Fibroblast of lung (primary cell): ENCODE measurements around the gene DOLK. TPM values are rescaled to one million over a fixed set of nuclear protein-coding genes. Genes with fewer than 3 reads are reported as not detected.

Experiments
- DNase-seq, 2 donors: peaks; one replicate each; pipeline versions ENCODE4 v3.0.0 to v3.0.0-alpha.2; 2010; ENCODE audit warnings: low read depth in 2 of 2
- H2AFZ ChIP-seq: 2 replicates; pipeline ENCODE4 v1.5.1; 2012; ENCODE audit warnings: low read length, control low read depth, inconsistent platforms
- H3K27ac ChIP-seq: 2 replicates; pipeline ENCODE4 v1.5.1; 2011; ENCODE audit warnings: low read length, control low read depth; ENCODE audit not compliant: insufficient read depth
- H3K27me3 ChIP-seq: 2 replicates; pipeline ENCODE4 v1.5.1; 2011; ENCODE audit warnings: mild to moderate bottlenecking, low read length; ENCODE audit not compliant: control insufficient read depth, insufficient read depth
- H3K36me3 ChIP-seq: 2 replicates; pipeline ENCODE4 v1.5.1; 2011; ENCODE audit warnings: low read length; ENCODE audit not compliant: control insufficient read depth, insufficient read depth
- H3K4me1 ChIP-seq: 2 replicates; pipeline ENCODE4 v1.5.1; 2011; ENCODE audit warnings: low read length; ENCODE audit not compliant: control insufficient read depth, insufficient read depth; ENCODE audit errors: extremely low read depth
- H3K4me2 ChIP-seq: 2 replicates; pipeline ENCODE4 v1.5.1; 2011; ENCODE audit warnings: low read length, control low read depth; ENCODE audit not compliant: insufficient read depth; ENCODE audit errors: extremely low read depth
- H3K4me3 ChIP-seq, 4 experiments: fragments of 200-600 bp in 1 of 4; sonication (generic) in 1 of 4; replicated peaks in 1 of 4; 2 replicates each; pipeline ENCODE4 v1.5.1; 2011 to 2016; ENCODE audit warnings: low read length in 4 of 4, low read depth in 3 of 4, mild to moderate bottlenecking in 3 of 4, control low read depth in 2 of 4, inconsistent platforms in 1 of 4, mixed read lengths in 1 of 4; ENCODE audit not compliant: insufficient read depth in 1 of 4; ENCODE audit errors: control extremely low read depth in 1 of 4
- H3K79me2 ChIP-seq: 2 replicates; pipeline ENCODE4 v1.5.1; 2012; ENCODE audit warnings: mild to moderate bottlenecking, low read length, inconsistent platforms; ENCODE audit not compliant: control insufficient read depth, insufficient read depth
- H3K9ac ChIP-seq: 2 replicates; pipeline ENCODE4 v1.5.1; 2011; ENCODE audit warnings: mild to moderate bottlenecking, low read length, control low read depth; ENCODE audit not compliant: insufficient read depth
- H3K9me3 ChIP-seq: 2 replicates; pipeline ENCODE4 v1.5.1; 2012; ENCODE audit warnings: low read depth, low read length; ENCODE audit not compliant: control insufficient read depth, insufficient read depth
- H4K20me1 ChIP-seq: 2 replicates; pipeline ENCODE4 v1.5.1; 2011; ENCODE audit warnings: low read length; ENCODE audit not compliant: control insufficient read depth, insufficient read depth; ENCODE audit errors: extremely low read depth
- CTCF ChIP-seq, 2 donors: IDR thresholded peaks in 1 of 2; conservative IDR thresholded peaks in 1 of 2; 1 replicate in 1 of 2; 2 replicates in 1 of 2; pipeline ENCODE4 v1.5.1; 2011 to 2012; ENCODE audit warnings: low read length in 2 of 2, control low read depth in 1 of 2, inconsistent platforms in 1 of 2, low read depth in 1 of 2, mild to moderate bottlenecking in 1 of 2
- EZH2 ChIP-seq: IDR thresholded peaks from 2 replicates; pipeline ENCODE4 v1.5.1; 2012; ENCODE audit warnings: low read length, control low read depth, mild to moderate bottlenecking; ENCODE audit errors: missing control alignments
- polyA plus RNA-seq, 2 donors: library from polyadenylated mRNA; depleted of rRNA in 1 of 2; stranded (reverse) in 1 of 2; unstranded in 1 of 2; fragments of >200 nt; gene quantifications; 2 replicates each; pipeline ENCODE4 v1.2.1, GENCODE V29; 2011 to 2012; ENCODE audit warnings: missing spikeins in 1 of 2
- total RNA-seq: library from RNA; depleted of rRNA; stranded (reverse); fragments of >200 nt; gene quantifications from 2 replicates; pipeline ENCODE4 v1.2.1, GENCODE V29; 2014

The DOLK gene
- total and polyA plus RNA-seq, 2 donors (not counting 1 experiment from before 2014, with no cell fraction given) = 29.9 to 31.4 TPM

GRCh38 chr9:128901379-128901778 lies 46.0 kb downstream of the DOLK start:
- H2AFZ ChIP-seq = no peak overlapping the region
- no peaks in the 10 kb centered on the region for H4K20me1 ChIP-seq
- TF ChIP-seq CTCF (conservative IDR thresholded peaks at IDR 0.05 in 1 of 2, IDR thresholded peaks at IDR 0.05 in 1 of 2; ENCODE audit: low read depth in 1 of 2, low read length in 2 of 2) (no peak), EZH2 (no peak)
- H3K79me2 ChIP-seq = peaks cover 10% of the 10 kb centered on the region
- H3K4me2 ChIP-seq = no peak overlapping the region
- H3K4me3 ChIP-seq = no peak overlapping the region
- H3K36me3 ChIP-seq = peaks cover 5% of the 10 kb centered on the region
- no peaks in the 10 kb centered on the region for H3K9me3 ChIP-seq
- no peak overlapping the region for H3K9ac ChIP-seq
- H3K27me3 ChIP-seq = no peaks in the 10 kb centered on the region
- H3K4me1 ChIP-seq = peaks cover 2% of the 10 kb centered on the region
- no peak for DNase-seq
- H3K27ac ChIP-seq = no peak overlapping the region

GRCh38 chr9:128899566-128900322 lies 47.7 kb downstream of the DOLK start:
- H3K79me2 ChIP-seq = peaks cover 11% of the 10 kb centered on the region
- H3K27ac ChIP-seq = no peak overlapping the region
- DNase-seq = no peak

More at GRCh38 chr9:128899566-128900322, 47.7 kb downstream of the DOLK start:
- no peak overlapping the region for H3K9ac ChIP-seq
- H3K4me2 ChIP-seq = no peak overlapping the region
- H2AFZ ChIP-seq = no peak overlapping the region
- peaks cover 8% of the 10 kb centered on the region for H3K36me3 ChIP-seq
- H4K20me1 ChIP-seq = no peaks in the 10 kb centered on the region
- H3K4me3 ChIP-seq = no peak overlapping the region
- no peaks in the 10 kb centered on the region for H3K27me3 ChIP-seq
- TF ChIP-seq EZH2 (no peak), CTCF (conservative IDR thresholded peaks at IDR 0.05 in 1 of 2, IDR thresholded peaks at IDR 0.05 in 1 of 2; ENCODE audit: low read depth in 1 of 2, low read length in 2 of 2) (no peak)
- peaks cover 2% of the 10 kb centered on the region for H3K4me1 ChIP-seq
- no peaks in the 10 kb centered on the region for H3K9me3 ChIP-seq
